ENCODE data around the gene CCDC63.

GRCh38 chr12:110844551-110845338, 2.0 kb upstream of the CCDC63 start:
- TF ChIP-seq CTCF (conservative IDR thresholded peaks at IDR 0.05 in 1 of 2, IDR thresholded peaks at IDR 0.05 in 1 of 2; ENCODE audit: low read depth in 1 of 2, low read length in 2 of 2) (no peak), EZH2 (IDR thresholded peaks at IDR 0.05; ENCODE audit: low read length, missing control alignments) (no peak)

All from fibroblast of lung (primary cell).